Neural cell (in vitro differentiated cells): ENCODE results near the gene CARD14. TPM values are rescaled to one million over a fixed set of nuclear protein-coding genes. Genes with fewer than 3 reads are reported as not detected.

Experiments used
- H2AFZ ChIP-seq: fragments of 200-600, 300-800 bp; sonication (generic), shearing (Covaris generic); 2 replicates; pipeline ENCODE4 v1.6.0; 2014; ENCODE audit warnings: low read depth, mild to moderate bottlenecking, antibody characterized with exemption, low read length, moderate library complexity
- H3F3A ChIP-seq: fragments of 200-600 bp; shearing (Covaris generic); 2 replicates; pipeline ENCODE4 v1.6.1; 2016; ENCODE audit warnings: mild to moderate bottlenecking, moderate library complexity, mixed read lengths, antibody characterized with exemption, low read length; ENCODE audit not compliant: insufficient read depth, poor library complexity, severe bottlenecking
- H3K27ac ChIP-seq: fragments of 200-600, 300-800 bp; sonication (generic), shearing (Covaris generic); 2 replicates; pipeline ENCODE4 v1.5.1; 2014; ENCODE audit warnings: mild to moderate bottlenecking, low read length, moderate library complexity
- H3K27me3 ChIP-seq: fragments of 300-800, 200-600 bp; sonication (generic), shearing (Covaris generic); 2 replicates; pipeline ENCODE4 v1.6.0; 2014; ENCODE audit warnings: mild to moderate bottlenecking, low read depth, low read length, moderate library complexity; ENCODE audit not compliant: insufficient read depth
- H3K36me3 ChIP-seq: fragments of 300-800, 200-600 bp; sonication (generic), shearing (Covaris generic); 2 replicates; pipeline ENCODE4 v1.5.1; 2014; ENCODE audit warnings: mild to moderate bottlenecking, antibody characterized with exemption, low read length, moderate library complexity; ENCODE audit not compliant: insufficient read depth
- H3K4me2 ChIP-seq: fragments of 300-800, 200-600 bp; sonication (generic), shearing (Covaris generic); 2 replicates; pipeline ENCODE4 v1.6.0; 2014; ENCODE audit warnings: mild to moderate bottlenecking, low read length
- H3K4me3 ChIP-seq: fragments of 300-800, 200-600 bp; sonication (generic), shearing (Covaris generic); 2 replicates; pipeline ENCODE4 v1.5.1; 2014; ENCODE audit warnings: mild to moderate bottlenecking, low read length, moderate library complexity
- H3K79me2 ChIP-seq: fragments of 200-600 bp; shearing (Covaris generic); replicated peaks from 2 replicates; pipeline ENCODE4 v1.6.0; 2014; ENCODE audit warnings: mild to moderate bottlenecking, low read length, moderate library complexity; ENCODE audit not compliant: insufficient read depth
- H3K9ac ChIP-seq: fragments of 300-800, 200-600 bp; sonication (generic), shearing (Covaris generic); 2 replicates; pipeline ENCODE4 v1.6.1; 2016; ENCODE audit warnings: mild to moderate bottlenecking, low read length, mixed read lengths
- H3K9me2 ChIP-seq: fragments of 200-600 bp; shearing (Covaris generic); 2 replicates; pipeline ENCODE4 v1.6.1; 2016; ENCODE audit warnings: mild to moderate bottlenecking, low read length, mixed read lengths; ENCODE audit not compliant: insufficient read depth
- H3K9me3 ChIP-seq: fragments of 200-600, 300-800 bp; sonication (generic), shearing (Covaris generic); 2 replicates; pipeline ENCODE4 v1.6.1; 2016; ENCODE audit warnings: mild to moderate bottlenecking, mixed run types, low read length, moderate library complexity, mixed read lengths
- H4K20me1 ChIP-seq: fragments of 200-600 bp; shearing (Covaris generic); 2 replicates; pipeline ENCODE4 v1.6.1; 2016; ENCODE audit warnings: mild to moderate bottlenecking, mixed run types; ENCODE audit not compliant: insufficient read depth
- EP300 ChIP-seq: fragments of 450-650 bp; conservative IDR thresholded peaks from 2 replicates; pipeline ENCODE4 v1.6.1; 2014; ENCODE audit warnings: antibody characterized with exemption, mild to moderate bottlenecking, moderate library complexity; ENCODE audit not compliant: poor library complexity, severe bottlenecking
- EZH2 ChIP-seq: fragments of 200-600, 300-800 bp; shearing (Covaris generic), sonication (generic); IDR thresholded peaks from 2 replicates; pipeline ENCODE4 v1.6.1; 2014; ENCODE audit warnings: antibody characterized with exemption, low read length, borderline replicate concordance, mild to moderate bottlenecking; ENCODE audit not compliant: insufficient read depth, poor library complexity, severe bottlenecking
- MXI1 ChIP-seq: fragments of 450-650 bp; conservative IDR thresholded peaks from 2 replicates; pipeline ENCODE4 v1.6.1; 2014; ENCODE audit warnings: antibody characterized with exemption, mild to moderate bottlenecking; ENCODE audit not compliant: poor library complexity, severe bottlenecking
- POLR2AphosphoS5 ChIP-seq: IDR thresholded peaks from 2 replicates; pipeline ENCODE4 v1.6.1; 2012
- RAD21 ChIP-seq: fragments of 450-650 bp; conservative IDR thresholded peaks from 2 replicates; pipeline ENCODE4 v1.6.1; 2014; ENCODE audit warnings: antibody characterized with exemption, mild to moderate bottlenecking, moderate library complexity
- SMC3 ChIP-seq: fragments of 450-650 bp; conservative IDR thresholded peaks from 2 replicates; pipeline ENCODE4 v1.6.1; 2014; ENCODE audit warnings: antibody characterized with exemption, mild to moderate bottlenecking, moderate library complexity; ENCODE audit not compliant: poor library complexity
- TAF1 ChIP-seq: IDR thresholded peaks from 2 replicates; pipeline ENCODE4 v1.6.1; 2012; ENCODE audit warnings: low read depth
- polyA plus RNA-seq: library from polyadenylated mRNA; depleted of rRNA; stranded (reverse); fragments of >200 nt; gene quantifications from 2 replicates; pipeline ENCODE4 v1.2.3, GENCODE V29; 2014
- TF ChIP-seq, protein P1 (sequence below): fragments of 450-650 bp; IDR thresholded peaks from 2 replicates; pipeline ENCODE4 v1.5.1; 2014; ENCODE audit warnings: antibody characterized with exemption, mild to moderate bottlenecking, moderate library complexity; ENCODE audit not compliant: poor library complexity, severe bottlenecking
- TF ChIP-seq, protein P2 (sequence below): IDR thresholded peaks from 2 replicates; pipeline ENCODE4 v1.6.1; 2012; ENCODE audit warnings: borderline replicate concordance

Gene CARD14
- polyA plus RNA-seq, 1 donor from 2014 or later, result 0.12 TPM

DNA sequence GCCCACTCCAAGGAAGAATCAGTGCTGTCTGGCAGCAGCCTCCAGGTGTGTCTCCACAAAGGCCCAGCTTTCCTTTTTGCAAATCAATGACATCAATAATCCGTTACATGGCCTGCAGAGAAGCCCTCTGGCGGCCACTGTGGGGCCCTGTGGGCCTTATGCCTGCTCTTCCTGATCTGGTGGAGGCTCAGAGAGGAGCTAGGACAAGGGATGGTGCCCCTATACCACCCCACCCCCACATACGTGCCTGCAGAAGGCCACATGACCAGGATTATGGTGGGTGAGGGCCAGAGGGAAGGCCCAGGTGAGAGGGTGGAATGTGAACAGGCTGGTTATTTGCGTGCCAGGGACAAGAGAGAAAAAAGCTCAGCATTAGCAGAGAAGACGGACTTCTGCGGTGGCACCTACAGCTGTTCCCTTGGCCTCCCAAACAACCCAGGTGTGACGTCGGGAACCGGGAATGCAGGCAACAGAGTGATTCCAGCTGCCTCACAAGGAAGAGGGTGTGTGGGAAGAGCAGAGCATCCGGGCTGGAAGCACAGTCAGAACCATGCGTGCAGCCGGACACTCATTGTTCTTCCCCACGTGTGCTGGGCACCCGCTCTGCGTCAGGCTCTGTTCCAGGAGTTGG, 45.4 kb upstream of the CARD14 start:
- no peaks in the 10 kb centered on the region for H3K27me3 ChIP-seq
- no peak overlapping the region for H3K27ac ChIP-seq
- no peaks in the 10 kb centered on the region for H3K9me3 ChIP-seq
- H3K9me2 ChIP-seq, result no peaks in the 10 kb centered on the region
- no peak overlapping the region for H3K4me2 ChIP-seq
- no peaks in the 10 kb centered on the region for H4K20me1 ChIP-seq
- TF ChIP-seq, protein P1, sequence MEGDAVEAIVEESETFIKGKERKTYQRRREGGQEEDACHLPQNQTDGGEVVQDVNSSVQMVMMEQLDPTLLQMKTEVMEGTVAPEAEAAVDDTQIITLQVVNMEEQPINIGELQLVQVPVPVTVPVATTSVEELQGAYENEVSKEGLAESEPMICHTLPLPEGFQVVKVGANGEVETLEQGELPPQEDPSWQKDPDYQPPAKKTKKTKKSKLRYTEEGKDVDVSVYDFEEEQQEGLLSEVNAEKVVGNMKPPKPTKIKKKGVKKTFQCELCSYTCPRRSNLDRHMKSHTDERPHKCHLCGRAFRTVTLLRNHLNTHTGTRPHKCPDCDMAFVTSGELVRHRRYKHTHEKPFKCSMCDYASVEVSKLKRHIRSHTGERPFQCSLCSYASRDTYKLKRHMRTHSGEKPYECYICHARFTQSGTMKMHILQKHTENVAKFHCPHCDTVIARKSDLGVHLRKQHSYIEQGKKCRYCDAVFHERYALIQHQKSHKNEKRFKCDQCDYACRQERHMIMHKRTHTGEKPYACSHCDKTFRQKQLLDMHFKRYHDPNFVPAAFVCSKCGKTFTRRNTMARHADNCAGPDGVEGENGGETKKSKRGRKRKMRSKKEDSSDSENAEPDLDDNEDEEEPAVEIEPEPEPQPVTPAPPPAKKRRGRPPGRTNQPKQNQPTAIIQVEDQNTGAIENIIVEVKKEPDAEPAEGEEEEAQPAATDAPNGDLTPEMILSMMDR, result peak; percentile 63
- TF ChIP-seq EZH2 (no peak), RAD21 (peak; percentile 50), SMC3 (peak; percentile 62), MXI1 (no peak), TAF1 (no peak), EP300 (no peak), POLR2AphosphoS5 (no peak)
- TF ChIP-seq, protein P2, sequence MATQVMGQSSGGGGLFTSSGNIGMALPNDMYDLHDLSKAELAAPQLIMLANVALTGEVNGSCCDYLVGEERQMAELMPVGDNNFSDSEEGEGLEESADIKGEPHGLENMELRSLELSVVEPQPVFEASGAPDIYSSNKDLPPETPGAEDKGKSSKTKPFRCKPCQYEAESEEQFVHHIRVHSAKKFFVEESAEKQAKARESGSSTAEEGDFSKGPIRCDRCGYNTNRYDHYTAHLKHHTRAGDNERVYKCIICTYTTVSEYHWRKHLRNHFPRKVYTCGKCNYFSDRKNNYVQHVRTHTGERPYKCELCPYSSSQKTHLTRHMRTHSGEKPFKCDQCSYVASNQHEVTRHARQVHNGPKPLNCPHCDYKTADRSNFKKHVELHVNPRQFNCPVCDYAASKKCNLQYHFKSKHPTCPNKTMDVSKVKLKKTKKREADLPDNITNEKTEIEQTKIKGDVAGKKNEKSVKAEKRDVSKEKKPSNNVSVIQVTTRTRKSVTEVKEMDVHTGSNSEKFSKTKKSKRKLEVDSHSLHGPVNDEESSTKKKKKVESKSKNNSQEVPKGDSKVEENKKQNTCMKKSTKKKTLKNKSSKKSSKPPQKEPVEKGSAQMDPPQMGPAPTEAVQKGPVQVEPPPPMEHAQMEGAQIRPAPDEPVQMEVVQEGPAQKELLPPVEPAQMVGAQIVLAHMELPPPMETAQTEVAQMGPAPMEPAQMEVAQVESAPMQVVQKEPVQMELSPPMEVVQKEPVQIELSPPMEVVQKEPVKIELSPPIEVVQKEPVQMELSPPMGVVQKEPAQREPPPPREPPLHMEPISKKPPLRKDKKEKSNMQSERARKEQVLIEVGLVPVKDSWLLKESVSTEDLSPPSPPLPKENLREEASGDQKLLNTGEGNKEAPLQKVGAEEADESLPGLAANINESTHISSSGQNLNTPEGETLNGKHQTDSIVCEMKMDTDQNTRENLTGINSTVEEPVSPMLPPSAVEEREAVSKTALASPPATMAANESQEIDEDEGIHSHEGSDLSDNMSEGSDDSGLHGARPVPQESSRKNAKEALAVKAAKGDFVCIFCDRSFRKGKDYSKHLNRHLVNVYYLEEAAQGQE, result no peak
- H3K9ac ChIP-seq, result peak overlapping the region; percentile 12
- H3K79me2 ChIP-seq, result no peaks in the 10 kb centered on the region
- no peak overlapping the region for H3K4me3 ChIP-seq
- H2AFZ ChIP-seq, result peak overlapping the region; percentile 12
- no peaks in the 10 kb centered on the region for H3K36me3 ChIP-seq
- H3F3A ChIP-seq, result no peaks in the 10 kb centered on the region

DNA sequence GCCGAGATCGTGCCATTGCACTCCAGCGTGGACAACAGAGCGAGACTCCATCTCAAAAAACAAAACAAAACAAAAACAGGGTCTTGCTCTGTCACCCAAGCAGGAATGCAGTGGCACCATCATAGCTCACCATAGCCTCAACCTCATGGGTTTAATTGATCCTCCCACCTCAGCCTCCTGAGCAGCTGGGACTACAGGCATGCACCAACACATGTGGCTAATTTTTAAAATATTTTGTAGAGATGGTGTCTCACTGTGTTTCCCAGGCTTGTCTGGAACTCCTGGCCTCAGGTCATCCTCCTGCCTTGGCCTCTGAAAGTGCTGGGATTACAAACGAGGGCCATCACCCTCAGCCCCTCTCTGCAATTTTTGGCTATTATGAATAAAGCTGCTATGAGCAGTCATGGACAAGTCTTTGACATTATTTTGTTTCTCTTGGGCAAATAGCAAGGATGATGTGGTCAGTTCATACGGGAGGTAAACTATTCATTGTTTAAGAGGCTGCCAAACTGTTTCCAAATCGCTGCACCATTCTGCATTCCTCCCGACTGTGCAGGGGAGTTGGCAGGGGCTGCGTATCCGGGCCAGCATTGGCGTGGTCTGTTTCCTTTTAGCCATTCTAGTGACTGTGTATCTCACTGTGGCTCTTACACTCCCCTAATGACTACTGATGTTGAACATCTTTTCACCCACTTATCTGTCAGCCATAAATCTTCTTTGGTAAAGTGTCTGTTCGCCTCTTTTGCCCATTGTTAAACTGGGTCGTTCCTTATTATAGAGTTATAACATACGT, 44.0 kb upstream of the CARD14 start:
- no peaks in the 10 kb centered on the region for H3K9me2 ChIP-seq
- H4K20me1 ChIP-seq, result no peaks in the 10 kb centered on the region
- no peak for TF ChIP-seq RAD21
- no peak for TF ChIP-seq EZH2
- TF ChIP-seq TAF1, result no peak
- no peak for TF ChIP-seq POLR2AphosphoS5
- no peak for TF ChIP-seq EP300
- TF ChIP-seq, protein P1, result no peak
- TF ChIP-seq SMC3, result no peak
- H3K79me2 ChIP-seq, result no peaks in the 10 kb centered on the region
- H3F3A ChIP-seq, result no peaks in the 10 kb centered on the region
- no peak overlapping the region for H3K9ac ChIP-seq
- H3K4me2 ChIP-seq, result no peak overlapping the region
- H3K4me3 ChIP-seq, result no peak overlapping the region
- H2AFZ ChIP-seq, result no peak overlapping the region
- H3K9me3 ChIP-seq, result no peaks in the 10 kb centered on the region
- H3K36me3 ChIP-seq, result no peaks in the 10 kb centered on the region
- no peaks in the 10 kb centered on the region for H3K27me3 ChIP-seq
- no peak overlapping the region for H3K27ac ChIP-seq
